ENCODE measurements around the gene SEMA5A. TPM values are rescaled to one million over a fixed set of nuclear protein-coding genes. Genes with fewer than 3 reads are reported as not detected.

The SEMA5A gene
- total RNA-seq, 1 experiment from 2014 or later = 0.15 TPM

GRCh38 chr5:9230355-9230754 lies 315.5 kb downstream of the SEMA5A start:
- ATAC-seq = no peak
- no peak for DNase-seq (ENCODE audit: low read depth, low spot score)
- TF ChIP-seq SIN3A (IDR thresholded peaks at IDR 0.05; ENCODE audit: borderline replicate concordance, insufficient read depth, low read depth, low read length) (no peak), POLR2AphosphoS5 (IDR thresholded peaks at IDR 0.05; ENCODE audit: low read depth, low read length) (no peak), TCF7L2 (IDR thresholded peaks at IDR 0.05; ENCODE audit: low read depth, low read length) (no peak), CTCF (IDR thresholded peaks at IDR 0.05) (no peak)
- TF ChIP-seq, protein P1, sequence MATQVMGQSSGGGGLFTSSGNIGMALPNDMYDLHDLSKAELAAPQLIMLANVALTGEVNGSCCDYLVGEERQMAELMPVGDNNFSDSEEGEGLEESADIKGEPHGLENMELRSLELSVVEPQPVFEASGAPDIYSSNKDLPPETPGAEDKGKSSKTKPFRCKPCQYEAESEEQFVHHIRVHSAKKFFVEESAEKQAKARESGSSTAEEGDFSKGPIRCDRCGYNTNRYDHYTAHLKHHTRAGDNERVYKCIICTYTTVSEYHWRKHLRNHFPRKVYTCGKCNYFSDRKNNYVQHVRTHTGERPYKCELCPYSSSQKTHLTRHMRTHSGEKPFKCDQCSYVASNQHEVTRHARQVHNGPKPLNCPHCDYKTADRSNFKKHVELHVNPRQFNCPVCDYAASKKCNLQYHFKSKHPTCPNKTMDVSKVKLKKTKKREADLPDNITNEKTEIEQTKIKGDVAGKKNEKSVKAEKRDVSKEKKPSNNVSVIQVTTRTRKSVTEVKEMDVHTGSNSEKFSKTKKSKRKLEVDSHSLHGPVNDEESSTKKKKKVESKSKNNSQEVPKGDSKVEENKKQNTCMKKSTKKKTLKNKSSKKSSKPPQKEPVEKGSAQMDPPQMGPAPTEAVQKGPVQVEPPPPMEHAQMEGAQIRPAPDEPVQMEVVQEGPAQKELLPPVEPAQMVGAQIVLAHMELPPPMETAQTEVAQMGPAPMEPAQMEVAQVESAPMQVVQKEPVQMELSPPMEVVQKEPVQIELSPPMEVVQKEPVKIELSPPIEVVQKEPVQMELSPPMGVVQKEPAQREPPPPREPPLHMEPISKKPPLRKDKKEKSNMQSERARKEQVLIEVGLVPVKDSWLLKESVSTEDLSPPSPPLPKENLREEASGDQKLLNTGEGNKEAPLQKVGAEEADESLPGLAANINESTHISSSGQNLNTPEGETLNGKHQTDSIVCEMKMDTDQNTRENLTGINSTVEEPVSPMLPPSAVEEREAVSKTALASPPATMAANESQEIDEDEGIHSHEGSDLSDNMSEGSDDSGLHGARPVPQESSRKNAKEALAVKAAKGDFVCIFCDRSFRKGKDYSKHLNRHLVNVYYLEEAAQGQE (IDR thresholded peaks at IDR 0.05; ENCODE audit: insufficient read depth in 1 of 2, low read depth in 2 of 2, low read length in 1 of 2) = no peak
- CTCF ChIA-PET = no interaction called here
- intact Hi-C loops (cut with micrococcal nuclease; ENCODE audit: unreplicated experiment) = no loop called here
- Histone ChIP-seq H3K4me1 (ENCODE audit: control insufficient read depth, insufficient read depth, low read length) (no peaks in the 10 kb centered on the region), H3K27ac (ENCODE audit: low read length) (no peak overlapping the region), H3K9me3 (ENCODE audit: control insufficient read depth, insufficient read depth, low read depth, low read length) (no peaks in the 10 kb centered on the region), H3K27me3 (ENCODE audit: control insufficient read depth, insufficient read depth, low read length) (no peaks in the 10 kb centered on the region), H3K4me3 (ENCODE audit: low read depth in 2 of 2, low read length in 2 of 2) (no peak overlapping the region), H3K36me3 (ENCODE audit: control insufficient read depth, insufficient read depth, low read length) (no peaks in the 10 kb centered on the region)
- BruUV-seq (replicated peaks) = no TSS peak
- POLR2A ChIA-PET = no interaction called here
- in situ Hi-C loops (cut with HindIII; ENCODE audit: low pct_unique_long_range_greater_than_20kb, low sequenced_read_pairs) = no loop called here

- Histone ChIP-seq H3K27me3 (ENCODE audit: control insufficient read depth, insufficient read depth, low read length) (no peaks in the 10 kb centered on the region), H3K27ac (ENCODE audit: low read length) (no peak overlapping the region), H3K9me3 (ENCODE audit: control insufficient read depth, insufficient read depth, low read depth, low read length) (no peaks in the 10 kb centered on the region), H3K36me3 (ENCODE audit: control insufficient read depth, insufficient read depth, low read length) (no peaks in the 10 kb centered on the region), H3K4me3 (ENCODE audit: low read depth in 2 of 2, low read length in 2 of 2) (no peak overlapping the region), H3K4me1 (ENCODE audit: control insufficient read depth, insufficient read depth, low read length) (no peaks in the 10 kb centered on the region)
- POLR2A ChIA-PET = no interaction called here
- intact Hi-C loops (cut with micrococcal nuclease; ENCODE audit: unreplicated experiment) (no loop called here), in situ Hi-C loops (cut with HindIII; ENCODE audit: low pct_unique_long_range_greater_than_20kb, low sequenced_read_pairs) (no loop called here)
- DNase-seq (ENCODE audit: low read depth, low spot score) (no peak), ATAC-seq (no peak)
- BruUV-seq (replicated peaks) = no TSS peak
- TF ChIP-seq, protein P1 (IDR thresholded peaks at IDR 0.05; ENCODE audit: insufficient read depth in 1 of 2, low read depth in 2 of 2, low read length in 1 of 2) = no peak
- TF ChIP-seq POLR2AphosphoS5 (IDR thresholded peaks at IDR 0.05; ENCODE audit: low read depth, low read length) (no peak), TCF7L2 (IDR thresholded peaks at IDR 0.05; ENCODE audit: low read depth, low read length) (no peak), CTCF (IDR thresholded peaks at IDR 0.05) (no peak), SIN3A (IDR thresholded peaks at IDR 0.05; ENCODE audit: borderline replicate concordance, insufficient read depth, low read depth, low read length) (no peak)
- CTCF ChIA-PET = interaction anchor here (0.6 kb wide), 1 partner anchor 318 kb away, joined by 3 read pairs; no protein-coding TSS in a partner anchor
Measured at GRCh38 chr5:9226016-9226536, 319.8 kb downstream of the SEMA5A start.
